Measurements from ENCODE around the gene CLIP3. TPM values are rescaled to one million over a fixed set of nuclear protein-coding genes. Genes with fewer than 3 reads are reported as not detected.

The CLIP3 gene
- polyA plus RNA-seq, 3 donors = 0.24 TPM; not detected in 2

DNA sequence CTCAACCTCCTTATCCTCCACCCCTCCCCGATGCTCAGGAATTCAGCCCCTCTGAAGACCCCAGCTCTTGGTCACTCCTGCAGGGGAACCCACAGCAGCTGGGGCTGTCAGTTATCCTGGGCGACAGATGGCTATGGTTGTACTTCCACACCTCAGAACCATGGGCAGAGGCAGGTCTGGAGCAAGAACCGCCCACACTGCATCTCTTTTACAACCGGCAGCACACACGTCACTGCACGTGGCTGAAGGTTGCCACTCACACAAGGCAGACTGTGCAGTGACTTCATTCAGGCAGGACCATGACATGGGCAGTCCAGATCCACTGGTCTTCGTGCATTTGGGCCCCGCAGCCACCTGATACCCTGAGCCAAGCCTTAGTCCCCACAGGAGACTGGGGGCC lies 59.2 kb downstream of the CLIP3 start:
- Mint-ChIP-seq H3K4me3 (no peak overlapping the region), H3K27ac (no peak overlapping the region), H3K4me1 (no peaks in the 10 kb centered on the region), H3K9me3 (peaks cover 0 to 2% (median 0%) of the 10 kb centered on the region in 7 donors), H3K36me3 (no peaks in the 10 kb centered on the region), H3K27me3 (ENCODE audit: low read depth in 3 of 3) (peaks cover 5 to 17% (median 16%) of the 10 kb centered on the region in 3 donors)
- 42% methylated on average over 8 of the region's 8 CpGs for WGBS (ENCODE audit: insufficient coverage)
- DNase-seq = no peak
- H3K9me3 ChIP-seq (replicated peaks in 1 of 2; ENCODE audit: control insufficient read depth in 1 of 2, insufficient read depth in 1 of 2, low read length in 2 of 2) = no peaks in the 10 kb centered on the region
- no peak overlapping the region for H3K4me3 ChIP-seq (replicated peaks in 1 of 3; ENCODE audit: low read depth in 2 of 3, low read length in 3 of 3)
- H3K27ac ChIP-seq (ENCODE audit: low read depth in 1 of 2, low read length in 2 of 2) = no peak overlapping the region
- H3K4me1 ChIP-seq (ENCODE audit: control insufficient read depth in 1 of 2, insufficient read depth in 2 of 2, low read length in 2 of 2) = no peaks in the 10 kb centered on the region
- intact Hi-C loops (cut with micrococcal nuclease) = no loop called here
- TF ChIP-seq, protein P1, sequence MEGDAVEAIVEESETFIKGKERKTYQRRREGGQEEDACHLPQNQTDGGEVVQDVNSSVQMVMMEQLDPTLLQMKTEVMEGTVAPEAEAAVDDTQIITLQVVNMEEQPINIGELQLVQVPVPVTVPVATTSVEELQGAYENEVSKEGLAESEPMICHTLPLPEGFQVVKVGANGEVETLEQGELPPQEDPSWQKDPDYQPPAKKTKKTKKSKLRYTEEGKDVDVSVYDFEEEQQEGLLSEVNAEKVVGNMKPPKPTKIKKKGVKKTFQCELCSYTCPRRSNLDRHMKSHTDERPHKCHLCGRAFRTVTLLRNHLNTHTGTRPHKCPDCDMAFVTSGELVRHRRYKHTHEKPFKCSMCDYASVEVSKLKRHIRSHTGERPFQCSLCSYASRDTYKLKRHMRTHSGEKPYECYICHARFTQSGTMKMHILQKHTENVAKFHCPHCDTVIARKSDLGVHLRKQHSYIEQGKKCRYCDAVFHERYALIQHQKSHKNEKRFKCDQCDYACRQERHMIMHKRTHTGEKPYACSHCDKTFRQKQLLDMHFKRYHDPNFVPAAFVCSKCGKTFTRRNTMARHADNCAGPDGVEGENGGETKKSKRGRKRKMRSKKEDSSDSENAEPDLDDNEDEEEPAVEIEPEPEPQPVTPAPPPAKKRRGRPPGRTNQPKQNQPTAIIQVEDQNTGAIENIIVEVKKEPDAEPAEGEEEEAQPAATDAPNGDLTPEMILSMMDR (IDR thresholded peaks at IDR 0.05) = no peak
- no peaks in the 10 kb centered on the region for H3K36me3 ChIP-seq (replicated peaks in 1 of 2; ENCODE audit: control insufficient read depth in 1 of 2, insufficient read depth in 2 of 2, low read length in 2 of 2)
- H3K27me3 ChIP-seq (ENCODE audit: control insufficient read depth in 2 of 2, insufficient read depth in 2 of 2, low read length in 2 of 2) = no peaks in the 10 kb centered on the region
- no peaks in the 10 kb centered on the region for H4K20me1 ChIP-seq (ENCODE audit: insufficient read depth, low read length)
- H3K79me2 ChIP-seq (ENCODE audit: insufficient read depth, low read length) = no peaks in the 10 kb centered on the region
- no peak overlapping the region for H3K9ac ChIP-seq (ENCODE audit: insufficient read depth, low read length, poor library complexity, severe bottlenecking)
- no peak overlapping the region for H2AFZ ChIP-seq (ENCODE audit: insufficient read depth, low read depth, low read length, poor library complexity, severe bottlenecking)
- H3K4me2 ChIP-seq (replicated peaks; ENCODE audit: extremely low read depth, low read length, poor library complexity, severe bottlenecking) = no peak overlapping the region

DNA sequence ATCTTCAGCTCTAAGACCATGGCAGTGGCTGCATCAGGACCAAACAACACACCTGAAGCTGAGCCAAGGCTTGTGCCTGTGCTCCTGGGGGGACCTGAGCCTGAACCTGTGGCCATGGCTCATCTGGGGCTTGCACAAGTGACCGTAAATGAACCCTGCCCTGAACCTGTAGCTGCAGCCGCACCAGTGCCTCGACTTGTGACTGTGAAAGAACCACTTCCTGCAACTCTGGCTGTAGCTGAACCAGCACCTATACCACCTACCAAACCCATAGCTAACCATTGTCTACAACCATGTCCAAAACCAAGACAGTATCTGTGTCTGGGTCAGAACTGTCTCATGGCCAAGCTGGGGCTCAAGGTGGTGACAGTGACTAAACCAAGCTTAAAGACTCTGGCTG lies 65.9 kb downstream of the CLIP3 start:
- Mint-ChIP-seq H3K4me1 (no peaks in the 10 kb centered on the region), H3K9me3 (no peaks in the 10 kb centered on the region), H3K36me3 (no peaks in the 10 kb centered on the region), H3K27ac (peak overlapping the region in 1 of 7 donors; percentile 77), H3K4me3 (no peak overlapping the region), H3K27me3 (ENCODE audit: low read depth in 3 of 3) (peaks cover 4 to 15% (median 8%) of the 10 kb centered on the region in 3 donors)
- intact Hi-C loops (cut with micrococcal nuclease) = no loop called here
- Histone ChIP-seq H3K9ac (ENCODE audit: insufficient read depth, low read length, poor library complexity, severe bottlenecking) (no peak overlapping the region), H3K27ac (ENCODE audit: low read depth in 1 of 2, low read length in 2 of 2) (no peak overlapping the region), H3K27me3 (ENCODE audit: control insufficient read depth in 2 of 2, insufficient read depth in 2 of 2, low read length in 2 of 2) (no peaks in the 10 kb centered on the region), H4K20me1 (ENCODE audit: insufficient read depth, low read length) (no peaks in the 10 kb centered on the region), H3K79me2 (ENCODE audit: insufficient read depth, low read length) (no peaks in the 10 kb centered on the region), H3K4me1 (ENCODE audit: control insufficient read depth in 1 of 2, insufficient read depth in 2 of 2, low read length in 2 of 2) (no peaks in the 10 kb centered on the region), H3K9me3 (replicated peaks in 1 of 2; ENCODE audit: control insufficient read depth in 1 of 2, insufficient read depth in 1 of 2, low read length in 2 of 2) (no peaks in the 10 kb centered on the region), H3K4me2 (replicated peaks; ENCODE audit: extremely low read depth, low read length, poor library complexity, severe bottlenecking) (no peak overlapping the region), H3K4me3 (replicated peaks in 1 of 3; ENCODE audit: low read depth in 2 of 3, low read length in 3 of 3) (no peak overlapping the region), H2AFZ (ENCODE audit: insufficient read depth, low read depth, low read length, poor library complexity, severe bottlenecking) (no peak overlapping the region), H3K36me3 (replicated peaks in 1 of 2; ENCODE audit: control insufficient read depth in 1 of 2, insufficient read depth in 2 of 2, low read length in 2 of 2) (no peaks in the 10 kb centered on the region)
- DNase-seq = no peak
- no CpG with 5 or more reads among the region's 3 CpGs for WGBS (ENCODE audit: insufficient coverage)
- TF ChIP-seq, protein P1 (IDR thresholded peaks at IDR 0.05) = no peak

Other genes with a start within 250 kb of the CLIP3 start
- gene PRODH2, start 220.0 kb downstream of the CLIP3 start, polyA plus RNA-seq = not detected
- not detected for gene NPHS1, start 180.4 kb downstream of the CLIP3 start, polyA plus RNA-seq
- gene KIRREL2, start 176.0 kb downstream of the CLIP3 start, polyA plus RNA-seq = not detected
- gene APLP1, start 164.3 kb downstream of the CLIP3 start, polyA plus RNA-seq = not detected
- gene NFKBID, start 132.3 kb downstream of the CLIP3 start, polyA plus RNA-seq = 100 to 1,000 TPM in 1 of 3 donors, 1 to 10 TPM in 2; 6.4 to 198 (median 9.3) TPM
- 100 to 1,000 TPM; 264 to 829 (median 594) TPM for gene HCST, start 130.3 kb downstream of the CLIP3 start, polyA plus RNA-seq
- gene TYROBP, start 124.6 kb downstream of the CLIP3 start, polyA plus RNA-seq = 1,000 to 10,000 TPM; 3,224 to 6,141 (median 5,182) TPM
- under 1 TPM in 1 of 3 donors, not detected in 2; 0.04 TPM for gene LRFN3, start 96.5 kb downstream of the CLIP3 start, polyA plus RNA-seq
- gene SDHAF1, start 37.7 kb downstream of the CLIP3 start, polyA plus RNA-seq = 10 to 100 TPM; 10.4 to 26.9 (median 19.0) TPM
- gene SYNE4, start 24.1 kb downstream of the CLIP3 start, polyA plus RNA-seq = under 1 TPM in 1 of 3 donors, not detected in 2; 0.76 TPM
- gene ALKBH6, start 18.7 kb downstream of the CLIP3 start, polyA plus RNA-seq = 10 to 100 TPM; 13.1 to 29.3 (median 16.1) TPM
- gene THAP8, start 21.4 kb upstream of the CLIP3 start, polyA plus RNA-seq = 1 to 10 TPM; 2.4 to 6.0 (median 3.1) TPM
- under 1 TPM in 2 of 3 donors, not detected in 1; 0.05 to 0.88 TPM for gene WDR62, start 22.0 kb upstream of the CLIP3 start, polyA plus RNA-seq
- gene OVOL3, start 78.3 kb upstream of the CLIP3 start, polyA plus RNA-seq = not detected
- gene POLR2I, start 82.0 kb upstream of the CLIP3 start, polyA plus RNA-seq = 10 to 100 TPM; 21.2 to 73.9 (median 57.9) TPM
- 100 to 1,000 TPM; 167 to 233 (median 178) TPM for gene TBCB, start 82.6 kb upstream of the CLIP3 start, polyA plus RNA-seq
- gene CAPNS1, start 107.2 kb upstream of the CLIP3 start, polyA plus RNA-seq = 100 to 1,000 TPM; 239 to 740 (median 282) TPM
- gene COX7A1, start 119.6 kb upstream of the CLIP3 start, polyA plus RNA-seq = not detected
- 1 to 10 TPM; 1.5 to 3.5 (median 2.1) TPM for gene ZNF565, start 181.8 kb upstream of the CLIP3 start, polyA plus RNA-seq
- 10 to 100 TPM; 12.2 to 26.5 (median 15.8) TPM for gene ZNF146, start 182.2 kb upstream of the CLIP3 start, polyA plus RNA-seq

Data from CD14-positive monocyte (primary cell).